CD1c-positive myeloid dendritic cell (primary cell): ENCODE data around the gene C10orf105.

ENCODE experiments used
- DNase-seq: peaks from one replicate; pipeline ENCODE4 v3.0.0-alpha.2; 2016; ENCODE audit errors: extremely low spot score

The C10orf105 gene

GRCh38 chr10:71675295-71675970 is 44.1 kb downstream of the C10orf105 start:
- DNase-seq: no peak

DNA sequence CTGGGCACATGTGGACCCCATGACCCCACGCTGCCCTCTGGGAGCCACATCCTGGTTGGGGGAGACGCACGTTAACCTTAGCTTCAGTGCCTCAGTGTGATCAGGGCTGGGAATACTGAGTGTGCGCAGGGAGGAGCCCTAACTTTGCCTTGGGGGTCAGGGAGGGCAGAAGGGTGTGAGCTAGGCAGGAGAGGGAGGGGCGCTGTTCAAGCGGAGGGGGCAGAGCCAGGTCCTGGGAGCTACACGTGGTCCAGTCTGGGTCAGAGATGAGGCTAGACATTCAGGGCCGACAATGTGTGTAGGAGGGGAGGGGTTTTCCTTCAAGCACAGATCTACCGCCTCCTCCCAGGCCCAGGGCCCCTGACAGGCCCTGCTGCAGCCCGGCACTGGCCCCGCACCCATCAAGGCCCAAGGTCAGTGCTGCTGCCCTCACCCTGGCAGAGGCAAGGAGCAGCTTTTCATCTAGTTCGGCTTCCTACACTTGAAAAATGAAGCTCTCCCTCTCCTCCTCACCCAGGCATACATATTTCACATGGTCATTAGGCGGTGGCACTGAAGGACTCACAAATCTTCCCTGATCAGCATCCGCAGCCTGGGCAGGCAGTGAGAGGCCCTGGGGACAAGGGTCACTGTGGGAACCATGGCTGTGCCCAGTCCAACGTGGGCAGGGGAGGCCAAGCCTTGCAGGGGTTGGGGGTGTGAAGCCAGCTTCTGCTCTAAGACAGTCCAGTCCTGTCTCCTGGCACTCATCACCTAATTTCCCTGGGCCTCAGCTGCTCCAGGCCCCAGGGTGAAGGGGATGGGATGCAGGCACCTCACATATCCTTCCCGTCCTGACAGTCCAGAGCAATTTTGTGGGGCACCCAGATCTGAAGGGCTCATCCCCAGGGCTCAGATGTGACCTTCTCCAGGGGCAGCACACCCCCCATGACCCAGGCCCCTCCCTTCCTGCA is 47.3 kb downstream of the C10orf105 start:
- DNase-seq: no peak

- DNase-seq: peak; percentile 35
Observed at GRCh38 chr10:71667387-71667752, 52.2 kb downstream of the C10orf105 start.

- DNase-seq: peak; percentile 36
Observed at GRCh38 chr10:71666639-71667386, 52.8 kb downstream of the C10orf105 start.

DNA sequence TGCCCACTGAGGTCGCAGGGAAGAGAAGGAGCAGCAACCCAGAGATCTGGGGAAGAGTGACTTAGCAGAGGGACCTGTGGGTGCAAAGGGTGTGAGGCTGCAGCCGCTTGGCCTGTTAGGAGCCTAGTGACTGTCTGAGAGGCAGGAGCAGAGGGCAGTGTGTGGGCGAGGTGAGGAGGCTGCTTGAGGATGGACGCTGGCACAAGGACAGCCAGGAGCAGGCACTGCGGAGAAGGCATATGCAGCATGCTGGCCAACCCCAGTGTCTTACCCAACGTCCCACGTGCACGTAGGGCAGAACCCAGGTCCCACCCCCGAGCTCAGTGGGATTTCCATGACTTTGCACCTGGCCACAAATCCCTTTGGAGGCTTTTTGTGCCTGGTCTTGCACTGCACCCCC is 54.1 kb downstream of the C10orf105 start:
- no peak for DNase-seq

- no peak for DNase-seq
Observed at GRCh38 chr10:71664585-71664984, 55.0 kb downstream of the C10orf105 start.

- DNase-seq: no peak
Observed at GRCh38 chr10:71663311-71663710, 56.3 kb downstream of the C10orf105 start.

- no peak for DNase-seq
Observed at GRCh38 chr10:71661779-71662336, 57.7 kb downstream of the C10orf105 start.
